Measurements from ENCODE around the gene MCF2L.
"Not testable (repeated sequence)": the region's sequence is repeated elsewhere in the genome, so short reads cannot be mapped to it uniquely, and the experiment has no call there.

The MCF2L gene

GRCh38 chr13:113096745-113097305, 127.8 kb downstream of the MCF2L start:
- no peak for DNase-seq (ENCODE audit: low spot score)

DNA sequence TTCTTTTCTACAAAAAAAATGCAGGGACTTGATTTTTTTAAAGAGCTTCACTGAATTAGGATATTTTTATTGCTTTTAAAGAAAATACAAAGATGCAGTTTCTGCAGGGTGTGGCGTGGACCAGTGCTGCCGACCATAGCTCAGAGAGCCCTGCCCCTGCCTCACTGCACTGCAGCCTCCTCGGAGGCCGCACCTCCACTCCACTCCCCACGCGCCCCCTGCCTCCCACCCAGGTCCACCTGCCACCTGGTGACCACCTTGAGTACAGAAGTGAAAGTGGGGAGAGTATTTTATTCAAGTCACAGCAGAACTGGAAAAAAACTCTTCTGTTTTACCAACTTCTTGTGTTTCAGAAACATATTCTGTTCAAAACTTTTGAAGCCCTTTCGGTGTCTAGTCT, 128.6 kb downstream of the MCF2L start:
- DNase-seq (ENCODE audit: low spot score), result no peak

DNA sequence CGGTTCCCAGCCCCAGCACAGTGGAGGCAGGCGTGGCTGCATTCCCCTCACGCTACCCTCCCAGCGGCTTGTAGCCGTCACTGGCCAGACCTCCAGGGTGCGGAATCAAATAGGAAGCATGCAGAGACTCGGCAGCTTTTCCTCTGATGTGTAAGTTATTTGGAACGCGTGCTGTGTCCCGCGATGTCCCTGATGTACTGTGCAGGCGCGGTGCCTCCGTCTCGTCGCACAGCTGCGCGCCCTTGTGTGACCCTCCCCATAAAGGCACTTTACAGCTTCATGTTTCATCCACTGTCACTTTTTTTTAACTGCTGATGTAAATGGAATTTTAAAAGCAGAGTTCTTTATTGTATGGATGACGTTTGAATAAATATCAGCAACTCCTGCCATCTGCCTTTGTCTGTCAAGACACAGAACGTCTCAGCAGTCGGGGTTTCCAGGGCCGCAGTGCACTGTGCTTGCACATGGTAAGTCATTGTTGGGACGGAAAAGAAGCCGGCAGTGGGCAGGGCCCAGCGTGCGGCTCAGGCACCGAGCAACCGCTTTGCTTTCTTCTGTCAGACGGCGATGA, 129.2 kb downstream of the MCF2L start:
- no peak for DNase-seq (ENCODE audit: low spot score)

- no peak for DNase-seq (ENCODE audit: low spot score)
These were observed 130.1 kb downstream of the MCF2L start for GRCh38 chr13:113099142-113099541.

DNA sequence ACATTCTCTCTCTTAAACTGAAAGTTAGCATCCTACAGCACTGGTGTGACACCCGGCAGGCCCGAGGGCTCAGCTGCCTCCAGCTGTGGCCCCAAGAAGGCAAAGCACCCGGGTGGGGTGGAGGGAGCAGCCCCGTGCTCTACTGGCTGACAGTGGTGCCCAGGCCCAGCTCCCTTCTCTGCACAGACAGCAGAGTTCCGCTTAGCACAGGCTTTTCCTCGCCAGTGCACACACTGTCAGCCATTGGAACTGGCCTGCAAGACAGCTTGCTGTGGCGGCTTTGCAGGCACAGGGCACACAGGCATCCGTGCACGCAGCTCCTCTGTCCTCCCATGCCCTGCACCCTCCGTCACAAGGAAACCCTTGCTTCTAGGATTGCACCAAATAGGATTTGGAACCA, 133.3 kb downstream of the MCF2L start:
- not testable (repeated sequence) for DNase-seq (ENCODE audit: low spot score)

- DNase-seq (ENCODE audit: low spot score), result no peak
These were observed 133.7 kb downstream of the MCF2L start for GRCh38 chr13:113102727-113103126.

DNA sequence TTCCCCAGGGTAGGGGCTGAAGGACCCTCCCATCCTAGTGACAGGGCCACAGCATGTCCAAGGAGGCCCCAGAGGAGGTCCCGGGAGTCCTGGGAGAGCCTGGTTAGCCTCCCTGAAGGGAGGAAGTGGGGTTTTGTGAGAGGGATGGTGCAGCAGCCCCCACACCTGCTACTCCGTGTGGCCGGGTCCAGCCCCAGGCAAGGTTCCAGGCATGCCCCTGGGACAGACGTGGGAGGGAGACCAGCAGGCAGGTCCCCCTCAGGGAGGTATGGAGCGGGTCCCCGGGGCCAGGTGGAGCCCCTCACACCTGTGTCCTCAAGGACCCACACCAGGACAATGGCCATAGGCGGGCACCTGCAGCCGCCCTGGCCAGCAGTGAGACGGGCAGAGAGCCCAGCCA, 134.6 kb downstream of the MCF2L start:
- no peak for DNase-seq (ENCODE audit: low spot score)

GRCh38 chr13:113105032-113105920, 136.3 kb downstream of the MCF2L start, which contains the start of gene F7:
F7 (plus strand) TSS chr13:113105791; CDS start chr13:113105842, 51 bp downstream.
- DNase-seq (ENCODE audit: low spot score), result no peak

DNA sequence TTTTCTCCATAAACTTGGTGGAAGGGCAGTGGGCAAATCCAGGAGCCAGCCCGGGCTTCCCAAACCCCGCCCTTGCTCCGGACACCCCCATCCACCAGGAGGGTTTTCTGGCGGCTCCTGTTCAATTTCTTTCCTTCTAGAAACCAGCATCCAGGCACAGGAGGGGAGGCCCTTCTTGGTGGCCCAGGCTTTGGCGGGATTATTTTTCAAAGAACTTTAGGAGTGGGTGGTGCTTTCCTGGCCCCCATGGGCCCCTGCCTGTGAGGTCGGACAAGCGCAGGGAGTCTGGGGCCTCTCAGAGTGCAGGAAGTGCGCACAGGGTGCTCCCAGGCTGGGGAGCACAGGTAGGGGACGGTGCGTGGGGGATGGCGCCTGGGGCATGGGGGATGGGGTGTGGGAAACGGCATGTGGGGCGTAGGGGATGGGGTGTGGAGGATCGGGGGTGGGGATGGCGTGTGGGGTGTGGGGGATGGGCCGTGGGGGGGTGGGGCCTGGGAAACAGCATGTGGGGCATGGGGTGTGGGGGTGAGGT, 137.0 kb downstream of the MCF2L start:
- DNase-seq (ENCODE audit: low spot score), result no peak

DNA sequence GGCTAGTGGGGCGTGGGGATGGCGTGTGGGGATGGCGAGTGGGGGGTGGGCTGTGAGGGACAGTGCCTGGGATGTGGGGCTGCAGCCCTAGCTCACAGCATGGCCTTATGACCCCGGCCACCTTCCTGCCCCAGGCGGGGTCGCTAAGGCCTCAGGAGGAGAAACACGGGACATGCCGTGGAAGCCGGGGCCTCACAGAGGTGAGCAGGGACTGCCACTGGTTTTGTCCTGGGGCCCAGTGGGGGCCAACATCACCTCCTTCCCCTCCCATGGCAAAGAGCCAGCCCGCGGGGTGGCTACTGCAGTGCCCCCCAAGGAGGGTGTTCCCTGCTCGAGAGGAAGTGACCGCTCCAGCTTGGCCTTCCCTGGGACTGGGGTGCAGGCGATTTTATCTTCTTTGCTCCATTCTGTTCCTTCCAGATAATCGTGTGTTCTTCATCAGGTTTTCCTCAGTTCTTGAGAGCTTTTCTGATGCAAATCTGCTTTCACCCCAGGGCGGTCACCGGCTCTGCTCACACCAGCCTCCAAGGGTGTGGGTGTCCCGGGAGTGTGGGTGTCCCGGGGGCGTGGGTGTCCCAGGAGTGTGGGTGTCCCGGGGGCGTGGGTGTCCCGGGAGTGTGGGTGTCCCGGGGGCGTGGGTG, 137.8 kb downstream of the MCF2L start:
- no peak for DNase-seq (ENCODE audit: low spot score)

- not testable (repeated sequence) for DNase-seq (ENCODE audit: low spot score)
These were observed 139.5 kb downstream of the MCF2L start for GRCh38 chr13:113108521-113108920.

GRCh38 chr13:113109151-113110047, 140.4 kb downstream of the MCF2L start:
- no peak for DNase-seq (ENCODE audit: low spot score)

DNA sequence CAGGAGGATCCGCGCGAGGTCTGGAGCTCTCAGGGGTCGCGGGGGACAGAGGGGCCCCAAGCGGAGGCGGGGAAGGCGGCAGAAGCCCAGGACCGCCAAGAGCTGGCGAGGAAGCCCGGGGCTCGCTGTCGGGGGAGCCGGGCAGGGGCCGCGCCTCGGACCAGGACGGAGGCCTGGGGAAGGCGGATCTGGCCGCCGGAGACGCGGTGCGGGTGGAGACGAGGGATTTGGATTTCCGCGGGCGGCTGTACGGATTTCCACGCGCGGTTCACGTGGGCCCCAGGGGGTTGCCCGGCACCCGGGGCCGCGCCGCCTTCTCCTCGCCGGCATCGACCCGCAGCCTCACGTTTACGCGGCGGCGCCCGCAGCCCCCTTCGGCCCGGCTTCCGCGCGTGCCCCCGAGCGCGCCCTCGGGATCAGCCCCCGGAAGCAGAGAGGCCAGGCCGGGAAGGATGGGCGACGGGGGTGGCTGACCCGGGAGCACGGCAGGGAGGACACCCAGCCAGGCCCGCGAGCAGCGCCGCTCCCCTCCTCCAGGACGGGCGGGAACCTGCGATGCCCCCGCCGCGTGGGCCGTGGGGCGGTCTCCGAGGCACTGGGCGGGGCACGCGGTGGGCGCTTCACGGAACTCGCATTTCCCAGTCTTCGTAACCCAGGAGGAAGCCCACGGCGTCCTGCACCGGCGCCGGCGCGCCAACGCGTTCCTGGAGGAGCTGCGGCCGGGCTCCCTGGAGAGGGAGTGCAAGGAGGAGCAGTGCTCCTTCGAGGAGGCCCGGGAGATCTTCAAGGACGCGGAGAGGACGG, 141.2 kb downstream of the MCF2L start:
- no peak for DNase-seq (ENCODE audit: low spot score)

DNA sequence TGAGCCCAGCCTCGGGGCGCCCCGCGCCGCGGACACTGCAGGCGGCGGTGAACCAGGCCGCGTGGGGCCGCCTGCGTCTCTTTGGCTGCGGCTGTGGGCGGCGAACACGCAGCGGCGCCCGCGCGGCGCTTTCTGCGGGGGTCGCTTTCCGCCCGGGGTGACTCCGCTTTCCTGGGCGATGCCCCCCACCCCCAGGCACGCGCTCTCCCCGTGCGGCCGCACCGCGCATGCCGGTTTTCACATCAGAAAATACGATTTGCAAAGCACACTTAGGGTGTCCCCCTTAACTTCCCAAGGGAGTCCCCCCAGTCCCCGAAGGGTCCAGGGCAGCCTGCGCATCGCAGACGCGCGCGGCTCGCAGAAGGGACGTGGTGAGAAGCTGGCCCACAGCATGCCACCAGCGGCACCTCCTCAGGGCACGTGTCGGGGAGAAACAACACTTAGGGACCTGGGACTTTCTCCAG, 141.9 kb downstream of the MCF2L start:
- DNase-seq (ENCODE audit: low spot score), result no peak

DNA sequence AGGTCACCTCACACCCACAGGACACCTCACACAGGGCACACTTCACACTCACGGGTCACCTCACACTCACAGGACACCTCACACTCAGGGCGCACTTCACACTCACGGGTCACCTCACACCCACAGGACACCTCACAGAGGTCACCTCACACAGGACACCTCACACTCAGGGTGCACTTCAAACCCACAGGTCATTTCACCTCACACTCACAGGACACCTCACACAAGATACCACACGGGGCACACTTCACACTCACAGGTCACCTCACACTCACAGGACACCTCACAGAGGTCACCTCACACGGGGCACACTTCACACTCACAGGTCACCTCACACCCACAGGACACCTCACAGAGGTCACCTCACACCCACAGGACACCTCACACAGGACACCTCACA, 142.8 kb downstream of the MCF2L start:
- not testable (repeated sequence) for DNase-seq (ENCODE audit: low spot score)

- not testable (repeated sequence) for DNase-seq (ENCODE audit: low spot score)
These were observed 143.5 kb downstream of the MCF2L start for GRCh38 chr13:113112475-113112874.

DNA sequence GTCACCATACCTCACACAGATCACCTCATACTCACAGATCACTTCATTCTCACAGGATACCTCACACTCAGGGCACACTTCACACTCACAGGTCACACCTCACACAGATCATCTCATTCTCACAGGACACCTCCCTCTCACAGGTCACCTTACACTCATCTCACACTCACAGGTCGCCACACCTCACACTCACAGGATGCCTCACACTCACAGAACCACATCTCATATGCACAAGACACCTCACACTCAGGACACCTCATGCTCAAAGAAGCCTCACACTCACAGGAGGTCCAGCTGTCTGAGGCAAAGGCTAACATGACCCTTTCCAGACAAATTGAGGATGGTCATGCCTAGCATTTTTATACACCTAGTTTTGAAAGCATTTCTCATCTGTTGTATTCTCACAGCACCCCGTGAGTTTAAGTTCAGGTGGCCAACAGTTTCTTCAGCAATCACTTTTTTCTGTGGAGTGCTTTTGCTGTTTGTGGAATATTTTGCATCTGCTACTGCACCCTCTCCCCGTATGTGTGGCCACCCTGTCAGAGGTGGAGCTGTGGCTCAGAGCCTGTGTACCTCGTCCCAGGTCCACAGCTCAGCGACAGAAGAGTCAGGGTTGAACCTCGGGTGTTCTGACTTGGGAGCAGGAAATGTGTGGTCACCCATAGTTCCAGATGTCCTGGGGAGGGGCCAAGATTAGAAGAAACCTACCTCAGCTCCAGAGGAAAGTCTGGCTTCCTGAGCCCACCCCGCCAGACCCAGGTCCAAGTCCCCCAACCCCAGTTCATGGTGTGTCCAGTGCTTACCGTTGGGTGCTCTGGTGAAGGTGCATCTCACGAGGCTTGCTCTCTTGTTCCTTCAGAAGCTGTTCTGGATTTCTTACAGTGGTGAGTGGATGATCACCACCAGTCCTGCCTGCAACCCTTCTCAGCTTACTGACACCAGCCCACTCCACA, 144.2 kb downstream of the MCF2L start:
- DNase-seq (ENCODE audit: low spot score), result no peak

DNA sequence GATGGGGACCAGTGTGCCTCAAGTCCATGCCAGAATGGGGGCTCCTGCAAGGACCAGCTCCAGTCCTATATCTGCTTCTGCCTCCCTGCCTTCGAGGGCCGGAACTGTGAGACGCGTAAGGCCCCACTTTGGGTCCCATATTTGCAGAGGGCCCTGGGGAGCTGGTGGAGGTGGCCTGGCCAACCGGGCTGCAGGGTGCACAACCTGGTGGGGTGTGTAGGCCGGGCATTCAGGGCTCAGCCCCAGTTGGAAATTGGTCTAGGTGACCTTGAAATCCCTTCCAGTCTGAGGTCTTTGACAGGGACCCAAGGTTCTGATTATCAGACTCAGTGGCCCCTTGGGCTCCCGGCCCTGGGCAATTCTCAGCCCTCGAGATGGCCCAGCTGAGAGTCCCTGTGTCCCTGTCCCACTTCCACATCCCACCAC, 144.8 kb downstream of the MCF2L start:
- no peak for DNase-seq (ENCODE audit: low spot score)

All from hematopoietic multipotent progenitor cell treated with erythropoietin and hydrocortisone succinate and interleukin-3 and kit ligand, for 15 days (in vitro differentiated cells).